ENCODE results near the gene PBLD. TPM values are rescaled to one million over a fixed set of nuclear protein-coding genes. Genes with fewer than 3 reads are reported as not detected.
"Not testable (repeated sequence)": the region's sequence is repeated elsewhere in the genome, so short reads cannot be mapped to it uniquely, and the experiment has no call there.

PBLD gene
- total RNA-seq, 2 donors from 2014 or later = 32.2 to 41.2 TPM

- Histone ChIP-seq H3K4me3 (no peak overlapping the region), H3K27ac (peak overlapping the region in 3 of 4 donors; percentile 22 to 68 (median 53)), H3K4me1 (peaks cover 23% of the 10 kb centered on the region), H3K36me3 (replicated peaks in 1 of 2; ENCODE audit: insufficient read depth in 1 of 2, low read depth in 2 of 2) (no peaks in the 10 kb centered on the region), H3K27me3 (no peaks in the 10 kb centered on the region), H3K9me3 (no peaks in the 10 kb centered on the region)
- intact Hi-C loops (cut with DNase I) = no loop called here
- WGBS, 2 donors = 32 to 39% methylated on average over 4 of the region's 4 CpGs
- DNase-seq = peak in 1 of 4 donors; percentile 13
- ATAC-seq = no peak
- TF ChIP-seq CTCF (IDR thresholded peaks at IDR 0.05) (no peak), POLR2A (IDR thresholded peaks at IDR 0.05) (no peak)
Measured at GRCh38 chr10:68327889-68328786, 4.6 kb downstream of the PBLD start.

GRCh38 chr10:68324396-68324795, 8.3 kb downstream of the PBLD start:
- H3K4me3 ChIP-seq; H3K27me3 ChIP-seq; DNase-seq; ATAC-seq; H3K27ac ChIP-seq; H3K36me3 ChIP-seq (replicated peaks in 1 of 2; ENCODE audit: insufficient read depth in 1 of 2, low read depth in 2 of 2); H3K9me3 ChIP-seq; intact Hi-C loops (cut with DNase I): not testable (repeated sequence)
- H3K4me1 ChIP-seq = peaks cover 17% of the 10 kb centered on the region
- WGBS, 2 donors = 91 to 95% methylated on average over 4 of the region's 4 CpGs

GRCh38 chr10:68318331-68319059, 14.2 kb downstream of the PBLD start:
- no peak overlapping the region for H3K27ac ChIP-seq
- H3K9me3 ChIP-seq = no peaks in the 10 kb centered on the region
- H3K4me1 ChIP-seq = no peaks in the 10 kb centered on the region
- intact Hi-C loops (cut with DNase I) = no loop called here
- 88 to 94% methylated on average over 1 of the region's 1 CpG for WGBS, 2 donors
- TF ChIP-seq CTCF (IDR thresholded peaks at IDR 0.05) = no peak
- TF ChIP-seq POLR2A (IDR thresholded peaks at IDR 0.05) = no peak
- no peaks in the 10 kb centered on the region for H3K36me3 ChIP-seq (replicated peaks in 1 of 2; ENCODE audit: insufficient read depth in 1 of 2, low read depth in 2 of 2)
- H3K4me3 ChIP-seq = no peak overlapping the region
- no peak for DNase-seq
- no peak for ATAC-seq
- H3K27me3 ChIP-seq = no peaks in the 10 kb centered on the region

DNA sequence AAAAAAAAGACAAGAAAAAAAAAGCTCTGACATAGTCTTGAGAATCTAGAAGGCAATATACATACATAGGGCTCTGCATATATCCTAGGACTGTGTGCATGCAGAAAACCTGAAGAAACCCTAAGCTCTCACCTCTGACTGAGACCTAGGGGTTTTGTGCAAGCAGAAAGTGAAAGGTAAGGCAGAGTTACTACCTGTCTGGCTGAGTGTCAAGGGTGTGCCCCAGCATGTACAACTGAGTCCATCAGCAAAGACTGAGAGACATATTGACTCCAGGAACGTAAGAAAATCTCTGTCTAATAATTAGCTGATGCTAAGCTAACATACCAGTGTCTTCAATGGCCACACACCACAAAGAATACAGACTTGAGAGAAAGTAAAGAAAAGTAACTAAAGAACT, 17.1 kb downstream of the PBLD start:
- Histone ChIP-seq H3K36me3 (replicated peaks in 1 of 2; ENCODE audit: insufficient read depth in 1 of 2, low read depth in 2 of 2) (no peaks in the 10 kb centered on the region), H3K27ac (no peak overlapping the region), H3K4me1 (no peaks in the 10 kb centered on the region), H3K9me3 (no peaks in the 10 kb centered on the region), H3K27me3 (no peaks in the 10 kb centered on the region), H3K4me3 (no peak overlapping the region)
- intact Hi-C loops (cut with DNase I) = no loop called here
- ATAC-seq (no peak), DNase-seq (no peak)
- WGBS, 2 donors = 80 to 95% methylated on average over 1 of the region's 1 CpG
- TF ChIP-seq POLR2A (IDR thresholded peaks at IDR 0.05) (no peak), CTCF (IDR thresholded peaks at IDR 0.05) (no peak)

- H3K9me3 ChIP-seq; ATAC-seq; H3K27me3 ChIP-seq; H3K36me3 ChIP-seq (replicated peaks in 1 of 2; ENCODE audit: insufficient read depth in 1 of 2, low read depth in 2 of 2); H3K4me3 ChIP-seq; H3K27ac ChIP-seq; DNase-seq; intact Hi-C loops (cut with DNase I); H3K4me1 ChIP-seq: not testable (repeated sequence)
- WGBS, 2 donors = 62 to 78% methylated on average over 6 of the region's 6 CpGs
Measured at GRCh38 chr10:68314930-68315329, 17.8 kb downstream of the PBLD start.

All from body of pancreas (tissue), 4 donors.